ENCODE measurements around the gene CD101.
"Not testable (repeated sequence)": the region's sequence is repeated elsewhere in the genome, so short reads cannot be mapped to it uniquely, and the experiment has no call there.

CD101 gene, protein sequence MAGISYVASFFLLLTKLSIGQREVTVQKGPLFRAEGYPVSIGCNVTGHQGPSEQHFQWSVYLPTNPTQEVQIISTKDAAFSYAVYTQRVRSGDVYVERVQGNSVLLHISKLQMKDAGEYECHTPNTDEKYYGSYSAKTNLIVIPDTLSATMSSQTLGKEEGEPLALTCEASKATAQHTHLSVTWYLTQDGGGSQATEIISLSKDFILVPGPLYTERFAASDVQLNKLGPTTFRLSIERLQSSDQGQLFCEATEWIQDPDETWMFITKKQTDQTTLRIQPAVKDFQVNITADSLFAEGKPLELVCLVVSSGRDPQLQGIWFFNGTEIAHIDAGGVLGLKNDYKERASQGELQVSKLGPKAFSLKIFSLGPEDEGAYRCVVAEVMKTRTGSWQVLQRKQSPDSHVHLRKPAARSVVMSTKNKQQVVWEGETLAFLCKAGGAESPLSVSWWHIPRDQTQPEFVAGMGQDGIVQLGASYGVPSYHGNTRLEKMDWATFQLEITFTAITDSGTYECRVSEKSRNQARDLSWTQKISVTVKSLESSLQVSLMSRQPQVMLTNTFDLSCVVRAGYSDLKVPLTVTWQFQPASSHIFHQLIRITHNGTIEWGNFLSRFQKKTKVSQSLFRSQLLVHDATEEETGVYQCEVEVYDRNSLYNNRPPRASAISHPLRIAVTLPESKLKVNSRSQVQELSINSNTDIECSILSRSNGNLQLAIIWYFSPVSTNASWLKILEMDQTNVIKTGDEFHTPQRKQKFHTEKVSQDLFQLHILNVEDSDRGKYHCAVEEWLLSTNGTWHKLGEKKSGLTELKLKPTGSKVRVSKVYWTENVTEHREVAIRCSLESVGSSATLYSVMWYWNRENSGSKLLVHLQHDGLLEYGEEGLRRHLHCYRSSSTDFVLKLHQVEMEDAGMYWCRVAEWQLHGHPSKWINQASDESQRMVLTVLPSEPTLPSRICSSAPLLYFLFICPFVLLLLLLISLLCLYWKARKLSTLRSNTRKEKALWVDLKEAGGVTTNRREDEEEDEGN

DNA sequence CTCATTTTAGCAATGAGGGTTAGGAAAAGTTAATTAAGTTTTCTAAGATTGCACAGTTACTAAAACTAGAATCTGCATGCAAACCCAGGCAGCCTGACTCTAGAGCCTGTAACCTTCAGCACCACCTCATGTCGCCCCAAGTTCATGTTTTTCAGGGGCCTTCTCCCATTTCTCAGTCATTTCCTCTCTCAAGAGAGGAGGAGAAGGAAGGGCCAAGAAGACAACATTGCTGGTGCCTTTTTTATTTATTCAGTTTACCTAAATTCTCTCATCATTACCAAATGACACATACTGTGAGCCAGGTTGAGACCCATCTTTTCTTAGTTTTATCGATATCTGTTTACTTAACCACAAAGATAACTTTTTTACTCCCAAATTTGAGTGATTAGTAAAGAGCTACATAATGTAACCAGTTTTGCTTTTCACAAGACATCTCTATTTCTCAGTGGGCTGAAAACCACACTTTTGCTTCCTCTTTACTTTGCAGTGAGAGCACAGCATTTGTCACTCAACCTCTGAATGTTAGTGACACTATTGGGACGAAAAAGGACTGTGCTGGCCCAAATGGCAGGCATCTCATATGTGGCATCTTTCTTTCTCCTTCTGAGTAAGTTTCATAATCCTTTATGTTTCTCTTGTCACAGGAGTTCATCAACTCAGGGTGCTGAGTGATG is at the start of gene CD101:
Gene CD101 (plus strand): TSS at position 507 of the 674 bp plus-strand sequence. CDS start 58 bp downstream, at position 565.
- DNase-seq: peak; percentile 27

DNA sequence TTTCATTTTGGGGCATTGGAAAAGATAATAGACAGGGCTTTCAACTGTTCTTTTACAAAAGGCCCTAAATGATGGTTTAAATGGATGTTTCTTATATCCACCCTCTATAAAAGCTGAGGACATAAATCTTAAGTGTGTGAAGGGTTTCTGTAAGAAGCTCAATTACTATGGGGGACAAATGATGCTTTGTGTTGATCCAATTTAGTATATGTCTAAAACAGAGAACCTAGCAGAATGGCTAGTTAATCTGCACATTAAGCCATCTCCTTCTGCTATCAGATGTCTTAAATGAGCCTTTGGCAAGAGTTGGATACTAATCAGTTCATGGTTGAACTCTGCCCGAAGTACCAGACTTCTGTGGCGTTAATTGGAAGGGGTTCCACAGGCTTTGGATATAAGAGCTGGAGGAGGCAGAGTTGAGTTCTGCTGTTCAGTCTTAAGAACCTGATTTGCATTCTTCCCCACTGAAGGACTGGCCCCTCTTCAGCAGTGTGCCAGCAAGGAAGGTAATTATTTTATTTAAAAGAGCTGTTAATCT is 48.8 kb upstream of the CD101 start:
- no peak for DNase-seq

DNA sequence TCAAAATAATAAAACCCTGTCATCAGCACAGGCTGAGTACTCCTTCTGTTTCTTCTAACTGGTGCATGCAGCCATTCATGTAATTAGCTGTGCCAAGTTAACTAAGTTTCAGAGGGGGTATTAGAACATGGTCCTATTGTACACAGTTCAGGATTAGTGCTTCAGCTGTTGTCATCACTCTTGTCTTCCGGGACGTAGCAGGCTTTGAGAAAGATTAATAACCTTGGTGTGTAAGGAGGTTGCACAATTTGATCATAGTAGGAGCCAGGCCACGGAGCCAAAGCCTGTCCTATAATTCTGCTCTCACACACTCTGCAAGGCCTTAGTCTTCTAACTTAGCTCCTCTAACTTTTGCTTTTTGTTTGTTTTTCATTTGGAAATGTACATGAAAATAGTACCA is 47.1 kb upstream of the CD101 start:
- no peak for DNase-seq

DNA sequence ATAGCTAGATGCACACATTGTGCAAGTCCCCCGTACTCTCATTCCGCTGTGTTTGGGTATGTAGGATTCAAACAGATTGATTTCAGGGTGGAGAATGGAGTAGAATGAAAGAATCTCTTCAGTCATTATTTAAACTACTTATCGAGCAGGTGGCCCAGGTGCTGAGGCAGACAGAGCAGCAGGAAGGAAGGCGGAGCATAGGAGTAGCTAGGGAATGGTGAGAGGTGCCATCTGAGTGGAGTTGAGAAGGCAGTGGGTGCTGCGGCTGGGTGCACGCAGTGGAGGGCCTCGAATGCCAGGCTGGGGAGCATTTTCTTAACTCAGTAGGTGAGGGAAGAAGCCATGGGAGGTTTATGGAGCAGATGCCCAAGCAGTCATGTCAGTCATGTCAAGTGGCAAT is 45.2 kb upstream of the CD101 start:
- no peak for DNase-seq

DNA sequence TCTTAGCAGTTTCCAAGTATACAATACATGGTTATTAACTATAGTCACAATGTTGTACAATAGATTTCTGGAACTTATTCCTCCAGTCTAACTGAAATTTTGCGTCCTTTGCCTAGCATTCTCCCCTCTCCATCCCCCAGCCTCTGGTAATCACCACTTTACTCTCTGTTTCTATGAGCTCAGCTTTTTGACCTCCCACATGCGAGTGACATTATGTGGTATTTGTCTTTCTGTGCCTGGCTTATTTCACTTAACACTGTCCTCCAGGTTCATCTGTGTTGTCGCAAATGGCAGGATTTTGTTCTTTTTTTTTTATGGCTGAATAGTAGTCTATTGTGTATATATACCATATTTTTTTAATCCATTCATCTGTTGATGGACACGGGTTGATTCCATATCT is 43.9 kb upstream of the CD101 start:
- no peak for DNase-seq

DNA sequence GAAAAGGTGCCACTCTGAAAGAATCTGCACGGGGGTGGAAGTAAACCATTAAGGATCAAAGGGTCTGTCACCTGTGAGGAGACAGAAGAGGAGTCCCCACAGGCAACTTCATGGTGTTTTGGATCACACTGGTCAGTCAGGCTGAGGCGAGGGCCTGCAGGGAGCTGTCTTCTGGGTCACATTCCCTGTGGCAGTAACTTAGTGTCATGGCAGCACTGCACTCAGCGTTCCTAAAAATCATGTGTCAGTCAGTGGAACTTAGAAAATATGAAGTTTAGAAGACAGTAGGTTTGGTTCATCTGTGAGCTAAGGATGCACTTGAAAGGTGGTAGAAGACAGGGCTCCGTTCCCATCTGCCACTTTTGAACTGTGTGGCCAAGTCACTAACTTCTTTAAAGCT is 43.5 kb upstream of the CD101 start:
- no peak for DNase-seq

DNA sequence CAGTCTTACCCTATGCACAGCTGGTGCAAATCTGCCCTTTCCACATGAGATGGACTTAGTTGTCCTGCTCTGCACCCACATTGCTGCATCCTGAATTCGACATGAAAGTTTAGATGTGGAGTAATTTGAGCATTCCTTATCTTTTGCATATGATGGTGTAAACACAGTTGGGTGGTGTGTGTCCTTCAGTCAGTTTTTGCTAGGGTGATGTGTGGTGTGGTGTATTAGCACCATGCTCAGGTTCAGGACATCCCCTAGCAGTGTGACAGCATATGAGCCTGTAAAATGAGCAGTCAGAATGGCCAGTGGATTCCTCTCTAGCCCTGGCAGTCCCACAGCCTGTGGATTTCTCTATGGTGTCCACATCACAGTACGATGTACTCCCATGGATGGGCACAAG is 42.6 kb upstream of the CD101 start:
- no peak for DNase-seq

DNA sequence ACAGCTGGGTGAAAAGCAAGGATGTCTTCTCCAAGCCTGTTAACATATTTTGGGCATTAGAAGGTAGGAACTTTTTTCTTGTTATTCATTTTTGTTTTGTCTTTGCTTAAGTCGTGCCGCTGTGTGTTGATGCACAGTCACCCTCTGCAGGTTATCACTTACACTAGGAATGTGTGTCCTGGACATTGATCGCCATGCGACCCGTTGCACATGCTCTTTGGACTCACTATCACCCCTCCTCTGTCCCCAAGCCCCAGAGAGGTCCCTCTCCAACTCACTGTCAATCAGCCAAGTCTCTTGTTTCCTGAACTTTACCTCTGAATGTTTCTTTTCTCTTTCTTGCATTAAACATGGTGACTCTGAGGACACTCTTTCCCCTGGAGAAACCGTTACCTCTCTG is 40.0 kb upstream of the CD101 start:
- no peak for DNase-seq

DNA sequence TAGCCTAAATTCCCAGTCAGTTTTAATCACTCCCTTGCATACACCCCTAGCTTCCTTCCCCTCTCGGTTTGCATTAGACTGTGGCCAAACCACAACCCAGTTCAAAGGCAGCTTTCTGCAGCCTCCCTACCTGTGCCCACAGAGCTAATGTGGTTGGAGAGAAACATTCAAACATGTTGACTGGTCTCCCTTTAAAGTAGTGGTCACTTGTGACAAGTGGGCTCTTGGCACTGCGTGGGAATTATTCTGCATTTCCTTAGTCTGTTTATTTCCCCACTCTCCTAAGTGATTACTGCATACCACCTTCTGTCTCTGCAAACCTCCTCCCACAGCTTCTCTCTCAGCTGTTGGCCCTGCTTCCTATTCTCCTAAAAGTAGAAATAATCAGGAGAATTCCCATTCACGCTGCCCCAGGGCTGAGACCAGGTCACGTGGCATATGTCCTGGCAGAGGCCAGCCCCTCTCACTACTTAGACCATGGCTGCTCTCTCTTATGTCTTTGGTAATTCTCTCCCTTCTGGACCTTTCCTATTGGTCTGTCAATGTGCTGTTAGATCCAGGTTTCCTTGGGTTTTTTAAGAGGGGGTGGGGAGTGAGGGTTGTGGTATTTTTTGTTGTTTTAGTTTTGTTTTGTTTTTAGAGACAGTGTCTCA is 38.4 kb upstream of the CD101 start:
- DNase-seq: peak; percentile 37

DNA sequence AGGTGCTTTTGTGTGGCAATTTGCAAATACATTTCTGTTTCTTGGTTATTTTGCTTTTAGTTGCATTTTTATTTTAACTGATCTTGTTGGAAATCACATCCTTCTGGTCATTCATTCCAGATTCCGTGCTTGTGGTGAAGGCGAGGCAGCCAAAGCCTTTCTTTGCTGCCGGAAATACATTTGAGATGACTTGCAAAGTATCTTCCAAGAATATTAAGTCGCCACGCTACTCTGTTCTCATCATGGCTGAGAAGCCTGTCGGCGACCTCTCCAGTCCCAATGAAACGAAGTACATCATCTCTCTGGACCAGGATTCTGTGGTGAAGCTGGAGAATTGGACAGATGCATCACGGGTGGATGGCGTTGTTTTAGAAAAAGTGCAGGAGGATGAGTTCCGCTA is 34.8 kb upstream of the CD101 start:
- DNase-seq: no peak

DNA sequence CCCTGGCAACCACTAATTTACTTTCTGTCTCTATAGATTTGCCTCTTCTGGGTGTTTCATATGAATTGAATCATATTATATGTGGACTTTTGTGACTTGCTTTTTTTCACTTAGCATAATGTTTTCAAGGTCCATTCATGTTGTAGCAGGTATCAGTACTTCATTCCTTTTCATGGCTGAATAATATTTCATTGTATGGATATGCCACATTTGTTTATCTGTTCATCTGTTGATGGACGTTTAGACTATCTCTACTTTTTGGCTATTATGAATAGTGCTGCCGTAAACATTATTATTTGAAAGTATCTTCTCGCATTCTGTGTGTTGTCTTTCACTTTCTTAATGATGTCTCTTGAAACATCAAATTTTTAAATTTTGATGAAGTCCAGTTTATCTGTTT is 32.8 kb upstream of the CD101 start:
- no peak for DNase-seq

DNA sequence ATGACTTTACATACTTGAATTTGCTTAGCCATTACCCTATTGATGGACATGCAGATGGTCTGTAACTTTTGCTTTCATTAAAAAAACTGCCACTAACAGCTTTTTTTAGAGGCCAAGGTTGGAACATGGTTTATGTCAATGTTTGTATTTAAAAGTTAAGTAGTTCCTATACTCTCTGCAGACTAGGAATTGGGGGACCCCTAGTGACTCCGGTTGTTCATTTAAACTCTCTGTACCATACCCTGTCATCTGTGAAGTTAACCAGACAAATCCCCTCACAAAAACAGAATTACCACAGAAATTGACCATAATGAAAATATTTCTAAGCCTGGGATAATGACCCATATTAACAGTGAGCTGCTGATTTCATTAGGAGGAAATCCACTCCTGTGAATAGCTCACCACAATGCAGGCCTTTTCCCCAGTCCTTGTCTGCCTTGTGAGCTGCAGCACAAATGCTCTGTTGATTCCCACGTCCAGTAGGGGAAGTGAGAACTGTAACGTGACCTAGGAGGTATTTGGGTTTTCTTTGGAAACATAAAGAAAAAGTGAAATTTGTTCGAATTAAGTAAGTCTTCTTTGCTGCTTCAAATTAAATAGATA is 30.2 kb upstream of the CD101 start:
- no peak for DNase-seq

DNA sequence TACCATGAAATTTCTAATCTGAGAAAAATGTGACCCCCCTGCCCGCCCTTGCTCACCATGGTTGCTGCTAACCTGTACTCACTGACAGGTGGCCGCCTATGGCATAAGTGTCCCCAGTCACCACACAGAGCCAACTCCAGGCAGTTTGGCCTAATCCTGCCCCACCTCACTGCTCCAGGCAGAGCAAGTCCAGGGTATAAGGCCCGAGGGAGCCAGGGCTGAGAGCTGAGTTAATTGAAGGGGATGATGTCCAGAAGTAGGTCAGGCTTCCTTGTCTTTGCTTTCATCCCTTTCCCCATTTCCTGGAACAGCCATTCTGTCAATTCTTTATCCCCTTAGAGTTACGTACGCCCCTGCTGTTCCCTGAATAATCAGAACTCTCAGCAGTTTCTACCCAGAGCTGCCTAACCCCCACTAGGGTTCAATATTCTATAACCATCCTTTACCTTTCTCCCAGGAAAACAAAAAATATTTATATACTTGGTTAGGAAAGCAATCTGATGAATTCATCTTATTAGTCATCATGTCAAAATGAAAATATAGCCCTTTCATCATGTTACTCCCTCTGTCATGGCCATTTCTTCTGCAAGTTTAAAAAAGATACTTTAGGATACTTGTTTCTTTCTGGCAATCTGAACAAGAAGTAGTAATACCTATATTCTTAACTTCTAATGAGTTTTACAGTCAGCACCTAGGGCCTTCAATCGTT is 29.4 kb upstream of the CD101 start:
- no peak for DNase-seq

DNA sequence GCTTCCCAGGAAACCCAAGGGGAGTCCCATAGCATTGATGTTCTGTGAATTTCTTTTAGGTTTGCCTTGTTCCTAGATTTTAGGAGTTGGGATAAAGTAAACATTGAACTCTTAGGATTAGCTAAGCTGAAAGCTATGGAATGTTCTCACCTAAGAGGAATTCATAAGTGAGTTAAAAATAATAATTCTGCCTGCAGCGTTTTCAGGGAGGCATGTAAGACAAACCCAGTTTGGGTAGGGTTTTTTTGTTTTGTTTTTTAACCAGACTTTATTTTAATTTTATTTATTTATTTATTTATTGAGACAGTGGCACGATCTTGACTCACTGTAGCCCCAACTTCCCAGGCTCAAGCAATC is 28.9 kb upstream of the CD101 start:
- no peak for DNase-seq

DNA sequence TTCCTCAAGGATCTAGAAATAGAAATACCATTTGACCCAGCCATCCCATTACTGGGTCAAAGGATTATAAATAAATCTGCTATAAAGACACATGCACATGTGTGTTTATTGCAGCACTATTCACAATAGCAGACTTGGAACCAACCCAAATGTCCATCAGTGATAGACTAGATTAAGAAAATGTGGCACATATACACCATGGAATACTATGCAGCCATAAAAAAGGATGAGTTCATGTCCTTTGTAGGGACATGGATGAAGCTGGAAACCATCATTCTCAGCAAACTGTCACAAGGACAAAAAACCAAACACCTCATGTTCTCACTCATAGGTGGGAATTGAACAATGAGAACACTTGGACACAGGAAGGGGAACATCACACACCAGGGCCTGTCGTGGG is 21.3 kb upstream of the CD101 start:
- DNase-seq: not testable (repeated sequence)

DNA sequence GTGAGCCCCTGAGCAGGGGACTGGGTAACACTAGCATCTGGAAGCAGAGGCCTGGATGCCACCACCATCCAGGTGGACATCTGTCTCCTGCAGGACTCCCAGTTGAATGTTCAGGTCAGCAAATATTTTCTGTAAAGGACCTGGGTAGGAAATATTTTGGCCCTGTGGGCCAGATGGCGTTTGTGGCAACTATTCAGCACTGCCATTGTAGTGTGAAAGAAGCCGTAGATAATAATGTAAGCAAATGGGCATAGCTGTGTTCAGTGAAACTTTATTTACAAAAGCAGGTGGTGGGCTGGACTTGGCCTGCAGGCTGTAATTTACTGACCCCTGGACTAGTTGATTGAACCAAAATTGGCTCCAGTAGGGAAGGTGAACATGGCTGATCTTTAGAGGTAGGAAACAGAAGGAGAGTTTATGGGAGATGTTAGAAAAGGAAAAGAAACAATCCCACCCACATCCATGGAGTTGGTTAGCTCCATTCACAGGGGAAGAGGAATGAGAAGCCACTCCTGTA is 20.0 kb upstream of the CD101 start:
- no peak for DNase-seq

DNA sequence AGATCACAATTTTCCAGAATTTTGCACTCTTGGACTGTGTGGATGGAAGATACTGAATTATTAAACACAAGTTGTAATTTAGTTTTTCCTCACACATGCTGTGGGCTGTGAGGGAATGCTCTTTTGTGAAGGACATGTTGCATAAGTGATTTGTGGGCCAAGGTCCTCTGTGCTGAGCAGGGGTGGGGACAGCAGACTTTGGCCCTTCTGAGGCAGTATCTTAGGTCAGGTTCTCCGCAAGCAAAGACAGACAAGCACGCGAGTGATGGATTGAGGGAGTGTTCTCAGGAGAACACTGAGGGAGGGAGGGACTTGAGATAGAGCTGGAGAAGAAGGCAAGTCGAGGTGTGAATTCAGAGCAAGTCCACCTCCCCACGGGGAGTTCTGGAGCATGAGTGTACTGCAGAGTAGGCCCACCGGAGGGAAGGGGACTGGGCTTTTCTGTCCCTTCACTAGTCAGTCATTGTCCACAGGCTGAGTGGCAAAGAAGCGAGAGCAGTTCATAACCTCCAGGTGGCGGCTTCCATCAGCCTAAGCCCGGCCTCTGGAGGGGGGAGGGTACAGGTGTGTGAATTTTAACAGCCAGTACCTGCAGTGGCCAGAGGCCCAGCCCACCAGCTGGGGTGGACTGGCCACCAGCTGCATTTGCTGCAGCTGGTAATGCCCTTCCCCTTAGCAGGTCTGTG is 19.1 kb upstream of the CD101 start:
- no peak for DNase-seq

DNA sequence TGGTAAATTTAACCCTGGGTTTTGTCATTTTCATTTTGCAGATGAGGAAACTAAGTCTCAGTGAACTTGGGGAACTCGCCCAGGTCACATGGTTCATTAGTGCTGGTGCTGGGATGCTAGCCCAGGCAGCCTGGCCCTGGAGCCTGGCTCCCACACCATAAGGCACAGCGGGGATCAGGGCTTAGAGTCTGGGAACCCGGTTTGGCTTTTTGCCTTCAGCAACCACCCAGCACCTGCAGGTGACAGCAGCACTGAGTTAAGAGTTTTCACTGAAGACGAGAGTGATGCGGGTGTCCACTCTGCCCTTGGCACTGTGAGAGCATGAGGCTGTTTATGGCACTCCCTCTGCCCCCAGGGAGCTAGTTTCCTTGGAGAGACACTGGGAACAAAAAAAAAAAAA is 18.4 kb upstream of the CD101 start:
- DNase-seq: no peak

DNA sequence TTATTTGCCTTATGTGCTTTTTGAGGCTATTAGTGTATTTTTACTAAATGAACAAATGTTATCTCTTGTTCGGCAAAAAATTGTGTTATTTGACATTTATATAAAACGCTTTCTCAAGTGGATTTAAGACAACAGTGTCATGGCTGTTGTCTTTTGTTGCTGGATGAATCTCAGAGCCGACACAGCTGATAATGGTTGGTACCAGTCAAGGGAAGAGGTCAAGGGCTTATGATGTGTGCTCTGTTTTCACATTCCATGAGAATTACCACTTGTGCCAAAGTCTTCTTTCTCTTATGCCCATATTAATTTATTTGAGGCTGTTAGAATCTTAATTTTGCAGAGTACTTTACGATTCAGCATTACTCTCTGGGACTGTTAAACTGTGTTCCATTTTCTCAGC is 17.9 kb upstream of the CD101 start:
- no peak for DNase-seq

DNA sequence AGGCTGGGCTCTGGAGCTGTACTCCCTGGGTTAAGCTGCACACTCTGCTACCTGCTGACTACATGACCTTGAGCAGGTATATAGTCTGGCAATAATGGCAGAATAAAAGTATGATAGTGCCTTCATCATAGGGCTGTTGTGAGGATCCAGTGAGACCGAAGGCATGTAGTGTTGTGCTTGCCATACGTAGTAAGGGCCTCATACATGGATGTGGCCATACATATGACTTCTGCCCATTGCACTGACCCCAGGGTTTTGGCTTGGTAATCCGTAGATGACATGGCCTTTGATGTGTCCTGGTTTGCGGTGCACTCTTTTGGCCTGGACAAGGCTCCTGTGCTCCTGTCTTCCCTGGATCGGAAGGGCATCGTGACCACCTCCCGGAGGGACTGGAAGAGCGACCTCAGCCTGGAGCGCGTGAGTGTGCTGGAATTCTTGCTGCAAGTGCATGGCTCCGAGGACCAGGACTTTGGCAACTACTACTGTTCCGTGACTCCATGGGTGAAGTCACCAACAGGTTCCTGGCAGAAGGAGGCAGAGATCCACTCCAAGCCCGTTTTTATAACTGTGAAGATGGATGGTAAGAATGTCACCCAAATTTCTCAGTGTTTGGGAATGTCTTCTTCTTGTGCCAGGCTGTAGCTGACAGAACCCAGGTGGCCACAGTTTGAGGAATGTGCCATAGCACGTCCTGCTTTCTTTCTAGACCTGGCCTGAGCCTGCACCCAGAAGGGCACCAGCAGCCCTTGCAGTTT is 17.0 kb upstream of the CD101 start:
- no peak for DNase-seq
